NK-92 (cell line): ENCODE measurements around the gene FAM193B.

ENCODE experiments used
- DNase-seq: peaks from one replicate; lab custom pipeline; 2025; ENCODE audit not compliant: unreplicated experiment; lab: John Stamatoyannopoulos, UW

Gene FAM193B

GRCh38 chr5:177471610-177472356 is 82.6 kb downstream of the FAM193B start:
- DNase-seq, result no peak

DNA sequence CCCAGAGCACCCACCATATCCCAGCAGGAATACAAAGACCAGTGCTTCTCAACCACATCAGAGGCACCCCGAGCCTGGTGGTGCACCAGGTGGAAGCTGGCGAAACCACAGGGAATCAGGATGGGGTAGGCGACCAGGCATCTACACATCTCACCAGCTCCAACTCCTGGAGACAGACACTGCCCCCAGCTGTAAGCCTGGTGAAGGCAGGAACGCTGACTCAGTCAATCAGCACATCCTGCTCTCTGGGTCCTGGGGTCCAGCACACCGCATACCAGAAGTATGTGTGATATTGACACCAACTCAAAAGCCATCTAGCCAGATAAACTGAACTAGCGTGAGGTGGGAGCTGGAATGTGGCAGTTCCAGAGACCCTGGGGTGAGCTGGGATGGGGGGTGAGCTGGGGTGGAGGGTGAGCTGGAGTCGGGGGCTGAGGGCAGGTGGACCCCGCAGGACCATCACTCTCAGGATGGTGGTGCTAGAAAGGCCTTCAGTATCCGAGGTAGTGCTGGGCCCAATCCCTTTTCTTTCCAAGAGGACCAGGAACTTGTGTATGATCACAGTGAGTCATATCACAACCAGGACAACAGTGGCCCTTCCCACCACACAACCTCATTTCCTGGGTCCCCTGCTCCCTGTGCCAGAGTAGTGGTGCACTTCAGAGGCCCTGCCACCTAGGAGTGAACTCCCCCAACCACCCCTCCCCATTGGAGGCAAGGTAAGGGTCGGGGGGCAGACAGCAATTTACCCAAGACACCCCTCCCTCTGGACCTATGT is 83.4 kb downstream of the FAM193B start:
- DNase-seq, result no peak
